Mesenchymal stem cell (in vitro differentiated cells and primary cell): ENCODE data around the gene GNG7.
"Not testable (repeated sequence)": the region's sequence is repeated elsewhere in the genome, so short reads cannot be mapped to it uniquely, and the experiment has no call there.

Experiments
- DNase-seq: peaks from one replicate; pipeline ENCODE4 v3.0.0-alpha.2; 2013
- H2AFZ ChIP-seq: one replicate; pipeline ENCODE4 v1.6.1; 2013; ENCODE audit warnings: low read depth, mild to moderate bottlenecking, control low read depth, inconsistent platforms, low read length, moderate library complexity
- H2AK5ac ChIP-seq: 2 replicates; pipeline ENCODE4 v1.6.1; 2013; ENCODE audit warnings: low read length, moderate library complexity, mild to moderate bottlenecking, inconsistent platforms; ENCODE audit not compliant: severe bottlenecking
- H2BK120ac ChIP-seq: one replicate; pipeline ENCODE4 v1.6.1; 2013; ENCODE audit warnings: low read depth, mild to moderate bottlenecking, inconsistent platforms, low read length, moderate library complexity
- H2BK12ac ChIP-seq, 2 experiments: one replicate each; pipeline ENCODE4 v1.6.1; 2013; ENCODE audit warnings: inconsistent platforms in 2 of 2, low read length in 2 of 2, mild to moderate bottlenecking in 2 of 2, moderate library complexity in 2 of 2, control low read depth in 1 of 2
- H2BK15ac ChIP-seq: one replicate; pipeline ENCODE4 v1.6.1; 2013; ENCODE audit warnings: mild to moderate bottlenecking, low read depth, inconsistent platforms; ENCODE audit not compliant: poor library complexity, severe bottlenecking
- H2BK5ac ChIP-seq: 2 replicates; pipeline ENCODE4 v1.6.1; 2013; ENCODE audit warnings: low read depth, mild to moderate bottlenecking, low read length, control low read depth, inconsistent platforms; ENCODE audit not compliant: poor library complexity, severe bottlenecking
- H3K14ac ChIP-seq, 2 experiments: one replicate each; pipeline ENCODE4 v1.6.1; 2013; ENCODE audit warnings: inconsistent platforms in 2 of 2, low read length in 2 of 2, control low read depth in 1 of 2, mild to moderate bottlenecking in 1 of 2, moderate library complexity in 1 of 2
- H3K18ac ChIP-seq, 2 experiments: one replicate each; pipeline ENCODE4 v1.6.1; 2013; ENCODE audit warnings: inconsistent platforms in 2 of 2, low read length in 2 of 2, control low read depth in 1 of 2, low read depth in 1 of 2, mild to moderate bottlenecking in 1 of 2
- H3K23ac ChIP-seq, 2 experiments: one replicate each; pipeline ENCODE4 v1.6.1; 2013; ENCODE audit warnings: inconsistent platforms in 2 of 2, low read length in 2 of 2, mild to moderate bottlenecking in 2 of 2, moderate library complexity in 2 of 2, control low read depth in 1 of 2
- H3K27ac ChIP-seq: 2 replicates; pipeline ENCODE4 v1.5.1; 2013; ENCODE audit warnings: mild to moderate bottlenecking, moderate library complexity, low read length, control low read depth, inconsistent platforms; ENCODE audit not compliant: poor library complexity, severe bottlenecking
- H3K27me3 ChIP-seq, 2 experiments: 2 replicates each; pipeline versions ENCODE4 v1.6.1 to v1.7.0; 2013; ENCODE audit warnings: low read length in 2 of 2, mild to moderate bottlenecking in 2 of 2, moderate library complexity in 2 of 2, control low read depth in 1 of 2, inconsistent platforms in 1 of 2; ENCODE audit not compliant: control insufficient read depth in 1 of 2, insufficient read depth in 1 of 2
- H3K36me3 ChIP-seq, 2 experiments: 2 replicates each; pipeline versions ENCODE4 v1.6.1 to v1.7.0; 2013; ENCODE audit warnings: low read length in 2 of 2, control low read depth in 1 of 2, inconsistent platforms in 1 of 2, low read depth in 1 of 2, mild to moderate bottlenecking in 1 of 2; ENCODE audit not compliant: insufficient read depth in 2 of 2, control insufficient read depth in 1 of 2
- H3K4ac ChIP-seq, 2 experiments: one replicate each; pipeline ENCODE4 v1.6.1; 2013; ENCODE audit warnings: inconsistent platforms in 2 of 2, low read length in 2 of 2, mild to moderate bottlenecking in 2 of 2, moderate library complexity in 2 of 2, control low read depth in 1 of 2, low read depth in 1 of 2
- H3K4me1 ChIP-seq: 2 replicates; pipeline ENCODE4 v1.6.1; 2013; ENCODE audit warnings: low read depth, low read length, control low read depth; ENCODE audit not compliant: control insufficient read depth, insufficient read depth
- H3K4me2 ChIP-seq: 2 replicates; pipeline ENCODE4 v1.6.1; 2013; ENCODE audit warnings: low read length, mild to moderate bottlenecking, inconsistent platforms; ENCODE audit not compliant: poor library complexity, severe bottlenecking
- H3K4me3 ChIP-seq, 2 experiments: 2 replicates each; pipeline versions ENCODE4 v1.5.1 to v1.7.0; 2013; ENCODE audit warnings: low read length in 2 of 2, mild to moderate bottlenecking in 2 of 2, control low read depth in 1 of 2, low read depth in 1 of 2; ENCODE audit not compliant: insufficient read depth in 1 of 2
- H3K79me1 ChIP-seq: replicated peaks from 2 replicates; pipeline ENCODE4 v1.6.1; 2013; ENCODE audit warnings: mild to moderate bottlenecking, control low read depth, low read length, inconsistent platforms; ENCODE audit not compliant: poor library complexity, severe bottlenecking
- H3K9ac ChIP-seq: 2 replicates; pipeline ENCODE4 v1.7.0; 2013; ENCODE audit warnings: mild to moderate bottlenecking, low read length, moderate library complexity
- H3K9me3 ChIP-seq: 2 replicates; pipeline ENCODE4 v1.7.0; 2013; ENCODE audit warnings: mild to moderate bottlenecking, low read length; ENCODE audit not compliant: control insufficient read depth
- H4K8ac ChIP-seq: one replicate; pipeline ENCODE4 v1.6.1; 2013; ENCODE audit warnings: inconsistent platforms, mild to moderate bottlenecking, low read length, moderate library complexity
- H4K91ac ChIP-seq: one replicate; pipeline ENCODE4 v1.6.1; 2013; ENCODE audit warnings: mild to moderate bottlenecking, low read length, inconsistent platforms
- WGBS: methylation state at CpG from one replicate; pipeline ENCODE4 v1.1.7; 2013; ENCODE audit warnings: mixed read lengths; 5-methylcytosine and 5-hydroxymethylcytosine counted together

The GNG7 gene

GRCh38 chr19:2582984-2583956 is 119.2 kb downstream of the GNG7 start:
- Histone ChIP-seq H3K23ac (no peak overlapping the region), H3K4me3 (no peak overlapping the region), H3K9ac (no peak overlapping the region), H2BK12ac (no peak overlapping the region), H2BK5ac (no peak overlapping the region), H3K27ac (no peak overlapping the region), H4K91ac (no peak overlapping the region), H3K14ac (no peak overlapping the region), H3K9me3 (peaks cover 14% of the 10 kb centered on the region), H2BK15ac (no peak overlapping the region), H3K4ac (no peak overlapping the region), H3K36me3 (no peaks in the 10 kb centered on the region), H2AK5ac (no peak overlapping the region), H2BK120ac (no peak overlapping the region), H3K4me2 (no peak overlapping the region), H2AFZ (no peak overlapping the region), H3K27me3 (peaks cover 3 to 13% of the 10 kb centered on the region in 2 experiments), H4K8ac (no peak overlapping the region), H3K4me1 (peaks cover 15% of the 10 kb centered on the region), H3K79me1 (peaks cover 1% of the 10 kb centered on the region), H3K18ac (no peak overlapping the region)
- no peak for DNase-seq
- WGBS = no CpG with 5 or more reads among the region's 6 CpGs

GRCh38 chr19:2580396-2580795 is 122.1 kb downstream of the GNG7 start:
- not testable (repeated sequence) for H4K8ac ChIP-seq, H2BK15ac ChIP-seq, H3K36me3 ChIP-seq, H3K4me2 ChIP-seq, H3K79me1 ChIP-seq, H2BK120ac ChIP-seq, H3K4me3 ChIP-seq, H3K18ac ChIP-seq, H2AFZ ChIP-seq, H3K27ac ChIP-seq, H3K27me3 ChIP-seq, H4K91ac ChIP-seq, H3K9ac ChIP-seq, H2AK5ac ChIP-seq, H2BK12ac ChIP-seq, H2BK5ac ChIP-seq, H3K23ac ChIP-seq, H3K14ac ChIP-seq, H3K4ac ChIP-seq, DNase-seq
- H3K9me3 ChIP-seq = peaks cover 14% of the 10 kb centered on the region
- peaks cover 31% of the 10 kb centered on the region for H3K4me1 ChIP-seq
- 97% methylated on average over 5 of the region's 5 CpGs for WGBS

- Histone ChIP-seq H2BK12ac (peak overlapping the region; percentile 2 to 75), H3K4me2 (no peak overlapping the region), H2AK5ac (peak overlapping the region; percentile 50), H2BK15ac (peak overlapping the region; percentile 70), H3K14ac (no peak overlapping the region), H3K27ac (peak overlapping the region; percentile 4), H2AFZ (no peak overlapping the region), H3K79me1 (peaks cover 1% of the 10 kb centered on the region), H3K4me3 (no peak overlapping the region), H4K91ac (peak overlapping the region; percentile 15), H2BK120ac (peak overlapping the region; percentile 81), H4K8ac (no peak overlapping the region), H3K23ac (no peak overlapping the region), H3K9me3 (peaks cover 14% of the 10 kb centered on the region), H3K36me3 (no peaks in the 10 kb centered on the region), H3K4ac (peak overlapping the region; percentile 13 to 46), H3K9ac (peak overlapping the region; percentile 58), H2BK5ac (no peak overlapping the region), H3K27me3 (no peaks in the 10 kb centered on the region), H3K18ac (peak overlapping the region; percentile 48 to 65), H3K4me1 (peaks cover 32% of the 10 kb centered on the region)
- 44% methylated on average over 14 of the region's 14 CpGs for WGBS
- DNase-seq = no peak
These were observed 122.7 kb downstream of the GNG7 start for GRCh38 chr19:2579678-2580280.
